Activated naive CD8-positive, alpha-beta T cell treated with anti-CD3 and anti-CD28 coated beads for 36 hours (primary cell): ENCODE data around the gene MDM2. TPM values are rescaled to one million over a fixed set of nuclear protein-coding genes. Genes with fewer than 3 reads are reported as not detected.

Experiments
- DNase-seq: peaks from one replicate; pipeline ENCODE4 v3.0.0; 2021
- H3K27ac Mint-ChIP-seq: one replicate; pipeline ENCODE4 v1.8.0; 2022; ENCODE audit warnings: mild to moderate bottlenecking, moderate library complexity, mixed read lengths
- H3K27me3 Mint-ChIP-seq: one replicate; pipeline ENCODE4 v1.8.0; 2022; ENCODE audit warnings: mild to moderate bottlenecking, mixed read lengths
- H3K36me3 Mint-ChIP-seq: one replicate; pipeline ENCODE4 v1.8.0; 2021; ENCODE audit warnings: mild to moderate bottlenecking, mixed read lengths
- H3K4me1 Mint-ChIP-seq: one replicate; pipeline ENCODE4 v1.8.0; 2021; ENCODE audit warnings: mixed read lengths
- H3K4me3 Mint-ChIP-seq: one replicate; pipeline ENCODE4 v1.8.0; 2022; ENCODE audit warnings: mild to moderate bottlenecking, moderate library complexity, mixed read lengths
- H3K9me3 Mint-ChIP-seq: one replicate; pipeline ENCODE4 v1.8.0; 2022; ENCODE audit warnings: mixed read lengths
- total RNA-seq, 2 experiments: library from RNA; stranded (reverse); gene quantifications; one replicate each; pipeline ENCODE4 v1.2.3, GENCODE V29; 2021

Gene MDM2
- total RNA-seq: 100 to 1,000 TPM; 152 to 158 TPM

DNA sequence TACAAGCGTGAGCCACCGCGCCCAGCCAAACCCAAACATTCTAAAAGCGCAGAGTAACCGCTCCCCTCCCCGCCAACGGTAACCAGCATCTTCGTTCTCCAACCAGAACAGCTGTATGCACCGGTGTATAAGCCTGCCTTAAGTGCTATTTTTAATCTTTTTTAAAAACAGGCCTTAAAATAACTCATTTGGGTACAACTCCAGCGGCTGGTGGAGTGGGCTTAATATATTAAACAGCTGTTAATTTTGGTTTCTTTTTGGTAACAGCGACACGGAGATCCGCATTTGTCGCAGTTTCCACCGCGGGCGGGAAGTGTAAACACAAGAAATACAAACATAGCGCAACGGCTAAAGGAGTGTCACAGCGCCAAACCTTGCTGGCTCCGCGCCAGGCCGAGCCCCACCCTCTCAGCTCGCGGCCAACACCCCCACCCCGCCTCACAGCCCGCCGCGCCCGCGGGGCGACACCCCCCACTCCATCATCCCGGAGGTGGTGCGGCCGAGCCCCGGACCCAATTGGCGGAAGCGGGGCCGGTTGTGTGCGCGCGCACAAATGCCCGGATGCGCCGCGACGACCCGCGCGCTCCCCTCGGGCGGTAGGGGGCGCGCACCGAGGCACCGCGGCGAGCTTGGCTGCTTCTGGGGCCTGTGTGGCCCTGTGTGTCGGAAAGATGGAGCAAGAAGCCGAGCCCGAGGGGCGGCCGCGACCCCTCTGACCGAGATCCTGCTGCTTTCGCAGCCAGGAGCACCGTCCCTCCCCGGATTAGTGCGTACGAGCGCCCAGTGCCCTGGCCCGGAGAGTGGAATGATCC is at the start of gene MDM2:
Gene MDM2, plus strand, starts transcription at position 602 of the 812 bp plus-strand sequence. CDS start 301 bp downstream, outside the sequence.
- H3K4me3 Mint-ChIP-seq: peak within 1 kb of the TSS; percentile 93
- H3K27me3 Mint-ChIP-seq: no peaks in the 10 kb centered on the region

DNA sequence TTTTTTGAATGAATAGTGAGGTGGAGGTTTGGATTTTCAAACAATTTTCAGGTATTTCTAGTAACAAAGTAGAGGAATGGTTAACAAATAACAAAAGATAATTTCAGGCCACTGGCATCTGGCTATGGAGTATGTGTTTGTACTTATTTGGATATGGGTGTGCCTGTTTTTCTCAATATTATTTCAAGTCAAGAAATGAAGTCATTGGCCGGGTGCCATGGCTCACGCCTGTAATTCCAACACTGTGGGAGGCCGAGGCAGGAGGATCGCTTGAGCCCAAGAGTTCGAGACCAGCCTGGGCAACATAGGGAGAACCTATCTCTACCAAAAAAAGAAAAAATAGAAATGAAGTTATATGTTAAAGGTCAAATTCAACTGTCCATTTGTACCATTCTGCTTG is 48.1 kb upstream of the MDM2 start:
- DNase-seq: no peak
- no peaks in the 10 kb centered on the region for H3K4me1 Mint-ChIP-seq
- peaks cover 18% of the 10 kb centered on the region for H3K36me3 Mint-ChIP-seq
- no peak overlapping the region for H3K4me3 Mint-ChIP-seq
- H3K9me3 Mint-ChIP-seq: no peaks in the 10 kb centered on the region
- H3K27ac Mint-ChIP-seq: no peak overlapping the region
- H3K27me3 Mint-ChIP-seq: no peaks in the 10 kb centered on the region

More for the DNA sequence above, at the start of gene MDM2:
- Mint-ChIP-seq H3K9me3 (no peaks in the 10 kb centered on the region), H3K4me1 (peaks cover 27% of the 10 kb centered on the region), H3K36me3 (peaks cover 38% of the 10 kb centered on the region), H3K27ac (peak within 1 kb of the TSS; percentile 98)
- peak; percentile 97 for DNase-seq

DNA sequence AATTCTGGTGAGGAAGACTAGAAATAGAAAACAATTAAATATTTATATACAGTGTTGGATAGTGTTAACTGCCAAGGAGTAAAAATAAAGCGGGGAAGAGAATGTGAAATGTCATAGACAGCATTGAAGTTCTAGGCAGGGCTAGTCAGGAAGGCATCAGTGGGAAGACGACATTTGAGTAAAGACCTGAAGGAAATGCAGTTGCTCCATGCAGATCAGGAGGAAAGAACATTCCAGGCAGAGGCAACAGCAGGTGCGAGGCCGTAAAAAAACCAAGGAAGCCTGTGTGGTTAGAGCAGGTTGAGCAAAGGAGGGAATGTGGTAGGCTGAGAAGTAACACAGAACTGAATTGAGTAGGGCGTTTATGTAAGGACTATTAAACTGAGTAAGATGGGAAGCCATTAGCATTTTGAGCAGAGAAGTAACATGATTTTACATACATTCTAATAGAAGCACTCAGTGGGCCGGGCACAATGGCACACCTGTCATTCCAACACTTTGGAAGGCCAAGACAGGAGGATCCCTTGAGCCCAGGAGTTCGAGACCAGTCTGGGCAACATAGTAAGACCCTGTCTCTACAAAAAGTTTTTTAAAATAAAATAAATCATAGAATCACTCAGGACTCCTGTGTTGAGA is 47.1 kb upstream of the MDM2 start:
- H3K27me3 Mint-ChIP-seq: no peaks in the 10 kb centered on the region
- H3K4me1 Mint-ChIP-seq: no peaks in the 10 kb centered on the region
- no peak for DNase-seq
- H3K9me3 Mint-ChIP-seq: no peaks in the 10 kb centered on the region
- H3K36me3 Mint-ChIP-seq: peaks cover 12% of the 10 kb centered on the region
- H3K4me3 Mint-ChIP-seq: no peak overlapping the region
- no peak overlapping the region for H3K27ac Mint-ChIP-seq

DNA sequence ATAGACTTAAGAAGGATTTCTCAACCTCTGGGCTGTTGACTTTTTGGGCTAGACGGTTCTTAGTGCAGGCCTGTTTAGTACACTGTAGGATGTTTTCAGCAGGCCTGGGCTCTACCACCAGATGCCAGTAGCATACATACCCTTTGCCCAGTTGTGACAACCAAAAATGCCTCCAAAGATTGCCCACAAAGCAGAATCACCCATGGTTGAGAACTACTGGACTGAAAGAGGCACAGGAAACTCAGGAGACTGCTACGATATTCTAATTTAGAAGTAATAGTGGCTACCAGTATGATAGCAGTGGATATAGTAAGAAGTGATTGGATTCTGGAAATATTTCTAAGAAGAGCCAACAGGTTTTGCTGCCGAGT is 46.5 kb upstream of the MDM2 start:
- DNase-seq: no peak
- no peaks in the 10 kb centered on the region for H3K27me3 Mint-ChIP-seq
- H3K27ac Mint-ChIP-seq: no peak overlapping the region
- peaks cover 10% of the 10 kb centered on the region for H3K36me3 Mint-ChIP-seq
- no peak overlapping the region for H3K4me3 Mint-ChIP-seq
- no peaks in the 10 kb centered on the region for H3K9me3 Mint-ChIP-seq
- H3K4me1 Mint-ChIP-seq: no peaks in the 10 kb centered on the region

DNA sequence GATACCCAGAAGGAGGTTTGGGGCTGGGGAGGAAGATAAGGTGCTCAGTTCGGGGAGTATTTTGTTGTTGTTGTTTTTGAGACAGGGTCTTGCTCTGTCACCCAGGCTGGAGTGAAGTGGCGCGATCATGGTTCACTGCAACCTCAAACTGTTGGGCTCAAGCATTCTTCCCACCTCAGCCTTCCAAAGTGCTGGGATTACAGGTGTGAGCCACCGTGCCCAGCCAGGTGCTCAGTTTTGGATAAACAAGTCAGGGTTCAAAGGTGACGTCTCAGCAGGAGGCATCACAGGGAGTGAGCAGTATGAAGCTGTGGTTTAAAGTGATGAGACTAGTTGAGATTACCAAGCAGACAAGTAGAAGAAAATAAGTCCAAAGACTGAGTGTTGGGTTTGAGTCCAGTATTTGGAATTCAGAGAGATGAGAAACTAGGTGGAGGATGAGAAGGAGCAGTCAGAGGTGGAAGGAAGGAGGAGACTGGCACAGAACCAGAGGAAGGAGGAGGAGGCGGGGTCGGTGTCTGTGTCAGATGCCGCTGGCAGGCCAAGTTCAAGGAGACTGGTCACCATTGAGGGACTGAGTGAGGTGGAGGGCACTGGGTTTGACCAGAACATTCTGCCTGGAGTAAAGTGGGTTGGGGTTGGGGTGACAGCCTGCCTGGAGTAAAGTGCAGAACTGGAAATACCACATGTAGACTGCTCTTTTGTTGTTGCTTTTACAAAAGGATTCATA is 45.9 kb upstream of the MDM2 start:
- no peak overlapping the region for H3K27ac Mint-ChIP-seq
- no peak for DNase-seq
- no peaks in the 10 kb centered on the region for H3K27me3 Mint-ChIP-seq
- H3K36me3 Mint-ChIP-seq: peaks cover 7% of the 10 kb centered on the region
- no peaks in the 10 kb centered on the region for H3K9me3 Mint-ChIP-seq
- no peaks in the 10 kb centered on the region for H3K4me1 Mint-ChIP-seq
- H3K4me3 Mint-ChIP-seq: no peak overlapping the region

DNA sequence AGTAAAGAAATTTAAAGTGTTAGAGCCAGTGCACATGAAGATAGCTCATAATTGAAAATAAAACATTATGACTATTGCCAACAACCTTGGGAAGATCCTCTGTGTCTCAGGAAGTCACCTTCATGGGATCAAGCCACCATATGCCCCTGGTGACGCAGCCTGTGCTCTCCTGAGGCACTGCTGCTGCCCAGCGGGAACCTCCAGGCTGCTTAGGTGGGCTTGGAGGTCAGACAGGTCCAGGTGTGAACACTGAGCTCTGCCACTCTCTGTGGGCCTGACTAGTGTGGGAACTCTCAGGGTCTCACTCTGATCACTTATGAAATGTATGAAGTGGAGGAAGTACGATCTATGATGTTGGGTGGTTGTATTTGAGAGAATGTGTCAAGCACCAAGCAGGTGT is 45.3 kb upstream of the MDM2 start:
- H3K27me3 Mint-ChIP-seq: no peaks in the 10 kb centered on the region
- peaks cover 7% of the 10 kb centered on the region for H3K36me3 Mint-ChIP-seq
- H3K4me1 Mint-ChIP-seq: no peaks in the 10 kb centered on the region
- H3K27ac Mint-ChIP-seq: no peak overlapping the region
- H3K9me3 Mint-ChIP-seq: no peaks in the 10 kb centered on the region
- no peak for DNase-seq
- no peak overlapping the region for H3K4me3 Mint-ChIP-seq

DNA sequence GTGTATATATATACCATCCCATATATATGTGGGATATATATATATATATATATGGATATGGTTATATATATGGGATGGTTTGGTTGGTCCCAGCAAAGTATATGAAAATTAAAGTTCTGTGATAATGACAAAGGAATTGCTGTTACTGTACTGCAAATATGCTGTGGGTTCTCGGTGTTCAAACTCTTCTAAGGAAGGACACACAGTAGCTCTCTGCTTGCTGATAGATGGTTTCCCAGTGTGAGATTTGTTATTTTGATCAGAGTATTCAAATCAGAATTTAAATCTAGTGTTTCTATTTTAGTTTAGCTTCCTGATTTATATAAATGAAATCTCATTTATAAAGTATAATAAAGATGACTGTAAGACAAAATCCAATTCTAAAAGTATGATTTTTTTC is 42.3 kb upstream of the MDM2 start:
- Mint-ChIP-seq H3K4me3 (no peak overlapping the region), H3K36me3 (peaks cover 3% of the 10 kb centered on the region), H3K9me3 (no peaks in the 10 kb centered on the region), H3K27ac (no peak overlapping the region), H3K27me3 (no peaks in the 10 kb centered on the region), H3K4me1 (no peaks in the 10 kb centered on the region)
- no peak for DNase-seq

DNA sequence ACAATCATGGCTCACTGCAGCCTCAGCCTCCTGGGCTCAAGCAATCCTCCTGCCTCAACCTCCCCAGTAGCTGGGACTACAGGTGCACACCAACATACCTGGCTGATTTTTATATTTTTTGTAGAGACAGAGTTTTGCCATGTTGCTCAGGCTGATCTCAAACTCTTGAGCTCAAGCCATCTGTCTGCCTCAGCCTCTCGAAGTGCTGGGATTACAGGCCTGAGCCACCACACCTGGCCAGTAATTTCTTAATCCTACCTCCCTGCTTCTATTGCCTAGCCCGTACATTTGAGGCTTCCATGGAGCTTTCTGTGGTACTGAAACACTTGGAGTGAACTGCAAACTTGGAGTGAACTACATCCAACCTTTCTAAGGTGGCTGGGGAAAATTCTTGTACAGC is 41.3 kb upstream of the MDM2 start:
- no peaks in the 10 kb centered on the region for H3K9me3 Mint-ChIP-seq
- H3K4me1 Mint-ChIP-seq: no peaks in the 10 kb centered on the region
- H3K27me3 Mint-ChIP-seq: no peaks in the 10 kb centered on the region
- no peak overlapping the region for H3K27ac Mint-ChIP-seq
- peaks cover 3% of the 10 kb centered on the region for H3K36me3 Mint-ChIP-seq
- no peak overlapping the region for H3K4me3 Mint-ChIP-seq
- DNase-seq: no peak

DNA sequence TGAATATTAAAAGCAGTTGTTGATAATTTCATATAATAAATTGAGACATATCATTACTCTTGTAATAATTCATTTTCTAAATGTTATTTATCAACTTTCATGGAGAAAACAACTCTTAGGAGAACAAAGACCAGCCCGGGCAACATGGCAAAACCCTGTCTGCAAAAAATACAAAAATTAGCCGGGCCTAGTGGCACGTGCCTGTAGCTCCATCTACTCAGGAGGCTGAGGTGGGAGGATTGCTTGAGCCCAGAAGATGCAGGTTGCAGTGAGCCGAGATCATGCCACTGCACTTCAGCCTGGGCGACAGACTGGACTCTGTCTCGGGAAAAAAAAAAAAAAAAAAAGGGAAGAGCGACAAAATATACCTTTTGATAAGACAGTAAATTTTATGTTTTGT is 40.8 kb upstream of the MDM2 start:
- Mint-ChIP-seq H3K27ac (no peak overlapping the region), H3K27me3 (no peaks in the 10 kb centered on the region), H3K4me3 (no peak overlapping the region), H3K36me3 (peaks cover 3% of the 10 kb centered on the region), H3K9me3 (no peaks in the 10 kb centered on the region), H3K4me1 (no peaks in the 10 kb centered on the region)
- DNase-seq: no peak

DNA sequence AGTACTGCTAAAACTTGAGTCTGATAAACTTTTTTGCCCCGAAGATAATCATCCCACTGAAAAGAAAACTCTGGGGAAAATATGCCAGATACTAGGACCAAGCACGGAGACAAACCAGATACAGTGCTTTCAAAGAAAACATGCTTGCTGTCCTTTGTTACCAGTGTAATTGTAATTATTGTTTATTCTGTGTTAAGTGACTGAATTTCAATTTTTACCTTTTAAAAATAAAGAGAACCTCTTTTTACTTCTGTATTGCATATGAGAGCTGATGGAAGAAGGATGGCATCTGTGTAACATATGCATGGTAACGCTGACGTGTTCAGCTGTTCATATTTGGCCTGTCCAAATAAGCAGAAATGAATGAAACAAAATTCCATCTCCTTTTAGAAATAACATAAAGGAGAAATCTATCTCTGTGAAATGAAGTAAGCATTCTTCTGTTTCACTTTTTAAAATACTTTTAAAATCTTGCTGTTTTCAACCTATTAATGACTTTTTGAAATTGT is 39.5 kb upstream of the MDM2 start:
- Mint-ChIP-seq H3K9me3 (no peaks in the 10 kb centered on the region), H3K27ac (no peak overlapping the region), H3K36me3 (peaks cover 6% of the 10 kb centered on the region), H3K4me1 (peaks cover 12% of the 10 kb centered on the region), H3K27me3 (no peaks in the 10 kb centered on the region), H3K4me3 (no peak overlapping the region)
- no peak for DNase-seq

DNA sequence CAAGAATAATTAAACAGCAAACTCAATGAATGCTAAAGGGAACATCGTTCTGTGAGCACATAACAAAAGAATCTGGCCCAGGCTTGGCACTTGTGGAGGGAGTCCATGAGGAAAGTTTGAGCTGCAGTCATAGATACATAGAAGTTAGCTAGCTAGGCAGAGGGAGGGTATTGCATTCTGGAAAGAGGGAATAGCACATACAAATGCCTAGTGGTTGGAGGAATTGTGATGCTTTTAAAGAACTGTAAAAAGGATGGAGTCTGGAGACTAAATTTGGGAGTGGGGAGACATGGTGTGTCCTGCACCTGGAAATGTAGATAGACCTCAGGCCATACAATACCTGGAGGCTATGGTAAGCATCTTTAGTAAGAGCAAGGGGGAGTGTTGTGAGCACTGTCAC is 38.0 kb upstream of the MDM2 start:
- no peak for DNase-seq
- H3K27me3 Mint-ChIP-seq: no peaks in the 10 kb centered on the region
- H3K27ac Mint-ChIP-seq: no peak overlapping the region

DNA sequence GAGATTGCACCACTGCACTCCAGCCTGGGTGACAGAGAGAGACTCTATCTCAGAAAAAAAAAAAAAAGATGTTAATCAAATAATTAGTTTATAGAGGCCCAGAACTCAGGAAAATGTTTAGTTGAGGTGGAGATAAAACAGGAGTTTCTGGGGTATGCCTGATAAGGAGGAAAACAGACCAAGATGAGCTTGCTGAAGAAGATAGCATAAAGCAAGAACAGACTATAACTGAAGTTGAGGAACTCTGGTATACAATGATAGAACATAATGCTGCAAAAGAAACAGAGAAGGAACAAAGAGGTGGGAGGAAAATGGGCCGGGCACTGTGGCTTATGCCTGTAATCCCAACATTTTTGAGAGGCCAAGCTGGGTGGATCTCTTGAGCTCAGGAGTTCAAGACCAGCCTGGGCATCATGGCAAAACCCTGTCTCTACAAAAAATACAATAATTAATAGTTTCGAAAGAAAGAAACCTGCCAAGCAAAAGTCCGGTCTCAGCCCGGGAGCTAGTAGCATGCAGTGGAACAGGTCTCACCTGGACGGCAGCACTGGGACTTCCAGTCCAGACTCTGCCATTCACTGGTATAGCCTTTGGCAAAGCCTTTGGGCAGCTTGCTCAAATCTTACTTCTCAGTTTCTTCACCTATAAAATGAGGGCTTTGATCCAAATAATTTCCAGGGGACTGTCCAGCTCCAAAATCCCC is 36.6 kb upstream of the MDM2 start:
- DNase-seq: no peak
- H3K4me1 Mint-ChIP-seq: peaks cover 13% of the 10 kb centered on the region
- no peaks in the 10 kb centered on the region for H3K9me3 Mint-ChIP-seq
- H3K27me3 Mint-ChIP-seq: no peaks in the 10 kb centered on the region
- no peak overlapping the region for H3K4me3 Mint-ChIP-seq
- H3K27ac Mint-ChIP-seq: no peak overlapping the region
- H3K36me3 Mint-ChIP-seq: peaks cover 4% of the 10 kb centered on the region

More for the DNA sequence above, 38.0 kb upstream of the MDM2 start:
- H3K9me3 Mint-ChIP-seq: no peaks in the 10 kb centered on the region
- H3K36me3 Mint-ChIP-seq: peaks cover 4% of the 10 kb centered on the region
- H3K4me1 Mint-ChIP-seq: peaks cover 13% of the 10 kb centered on the region
- no peak overlapping the region for H3K4me3 Mint-ChIP-seq

DNA sequence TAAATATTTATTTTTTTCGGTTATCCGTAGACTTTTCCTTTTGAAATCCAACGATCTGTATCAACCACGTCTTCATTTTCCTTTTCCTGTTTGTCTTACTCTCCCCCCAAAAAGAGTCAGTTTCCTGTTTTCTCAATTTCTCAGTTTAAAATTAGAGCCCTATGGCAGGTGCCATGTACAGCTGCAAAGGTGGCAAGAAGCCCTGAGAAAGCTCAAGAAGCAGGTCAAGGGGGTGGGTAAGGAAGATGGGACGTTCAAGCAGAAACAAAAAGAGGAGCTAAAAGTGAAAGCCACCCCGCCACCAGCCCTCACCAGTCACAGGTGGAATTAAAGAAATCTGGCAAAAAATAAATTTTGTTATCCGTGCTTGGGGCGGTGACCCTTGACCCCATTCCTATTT is 35.3 kb upstream of the MDM2 start:
- Mint-ChIP-seq H3K36me3 (peaks cover 4% of the 10 kb centered on the region), H3K9me3 (no peaks in the 10 kb centered on the region), H3K27me3 (no peaks in the 10 kb centered on the region), H3K4me3 (peak overlapping the region; percentile 50), H3K27ac (peak overlapping the region; percentile 65), H3K4me1 (peaks cover 13% of the 10 kb centered on the region)
- no peak for DNase-seq

DNA sequence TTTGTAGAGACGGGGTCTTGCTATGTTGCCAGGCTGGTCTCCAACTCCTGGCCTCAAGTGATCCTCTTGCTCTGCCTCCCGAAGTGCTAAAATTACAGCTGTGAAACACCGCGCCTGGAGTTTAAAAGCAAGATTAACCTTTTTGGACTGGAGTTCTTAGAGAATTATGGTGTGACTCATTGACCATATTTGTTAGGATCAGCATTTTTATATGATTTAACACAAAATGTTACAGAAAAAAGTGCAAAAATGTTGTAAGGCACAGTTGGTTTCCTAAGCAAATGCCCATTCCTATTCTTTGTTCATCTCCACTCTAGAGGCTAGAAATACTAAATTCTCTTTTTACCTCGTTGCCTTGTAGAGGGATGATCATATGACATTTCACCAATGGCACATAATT is 34.4 kb upstream of the MDM2 start:
- H3K27ac Mint-ChIP-seq: no peak overlapping the region
- DNase-seq: no peak
- no peaks in the 10 kb centered on the region for H3K9me3 Mint-ChIP-seq
- H3K4me1 Mint-ChIP-seq: peaks cover 13% of the 10 kb centered on the region
- no peak overlapping the region for H3K4me3 Mint-ChIP-seq
- H3K27me3 Mint-ChIP-seq: no peaks in the 10 kb centered on the region
- H3K36me3 Mint-ChIP-seq: peaks cover 4% of the 10 kb centered on the region
